HG03060 (cell line): ENCODE data around the gene DNAJB6.
"Not testable (repeated sequence)": the region's sequence is repeated elsewhere in the genome, so short reads cannot be mapped to it uniquely, and the experiment has no call there.

Experiments used
- ATAC-seq: cut with Tn5 transposase; IDR thresholded peaks from one replicate; pipeline ENCODE4 v1.9.1; 2021; ENCODE audit warnings: low read depth, moderate number of reproducible peaks; ENCODE audit not compliant: unreplicated experiment

DNAJB6 gene

DNA sequence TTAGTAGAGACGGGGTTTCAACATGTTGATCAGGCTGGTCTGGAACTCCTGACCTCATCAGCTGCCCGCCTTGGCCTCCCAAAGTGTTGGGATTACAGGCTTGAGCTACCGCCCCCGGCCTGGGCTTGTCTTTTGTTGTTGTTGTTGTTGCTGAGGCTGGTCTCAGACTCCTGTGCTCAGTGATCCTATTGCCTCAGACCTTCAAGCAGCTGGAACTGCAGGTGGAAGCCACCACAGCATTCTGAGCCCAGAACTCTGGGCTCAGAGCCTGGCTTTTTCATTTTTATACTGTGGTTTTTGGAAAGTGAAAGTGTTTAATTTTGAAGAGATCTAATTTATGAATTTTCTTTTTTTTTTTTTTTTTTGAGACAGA, 16.2 kb upstream of the DNAJB6 start:
- no peak for ATAC-seq

DNA sequence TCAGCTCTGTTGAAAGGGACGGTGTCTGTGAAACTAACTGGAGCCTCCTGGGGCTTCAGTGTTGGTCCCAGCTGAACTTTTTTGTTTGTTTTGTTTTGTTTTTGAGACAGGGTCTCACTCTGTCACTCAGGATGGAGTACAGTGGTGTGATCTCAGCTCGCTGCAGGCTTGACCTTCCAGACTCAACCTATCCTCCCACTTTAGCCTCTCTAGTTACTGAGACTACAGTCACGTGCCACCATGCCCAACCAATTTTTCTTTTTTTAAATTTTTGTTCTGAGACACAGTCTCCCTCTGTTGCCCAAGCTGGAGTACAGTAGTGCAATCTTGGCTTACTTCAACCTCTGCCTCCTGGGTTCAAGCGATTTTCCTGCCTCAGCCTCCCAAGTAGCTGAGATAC, 13.4 kb upstream of the DNAJB6 start:
- no peak for ATAC-seq

- no peak for ATAC-seq
Measured at GRCh38 chr7:157329447-157329846, 7.4 kb upstream of the DNAJB6 start.

DNA sequence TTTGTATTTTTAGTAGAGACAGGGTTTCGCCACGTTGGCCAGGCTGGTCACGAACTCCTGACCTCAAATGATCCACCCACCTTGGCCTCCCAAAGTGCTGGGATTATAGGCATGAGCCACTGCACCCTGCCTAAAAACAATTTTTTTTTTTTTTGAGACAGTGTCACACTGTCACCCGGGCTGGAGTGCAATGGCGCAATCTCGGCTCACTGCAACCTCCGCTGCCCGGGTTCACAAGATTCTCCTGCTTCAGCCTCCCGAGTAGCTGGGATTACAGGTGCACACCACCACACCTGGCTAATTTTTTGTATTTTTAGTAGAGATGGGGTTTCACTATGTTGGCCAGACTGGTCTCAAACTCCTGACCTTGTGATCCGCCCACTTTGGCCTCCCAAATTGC, 6.2 kb upstream of the DNAJB6 start:
- not testable (repeated sequence) for ATAC-seq

GRCh38 chr7:157331049-157331448, 5.8 kb upstream of the DNAJB6 start:
- ATAC-seq, result not testable (repeated sequence)

- no peak for ATAC-seq
Measured at GRCh38 chr7:157335236-157335635, 1.6 kb upstream of the DNAJB6 start.

DNA sequence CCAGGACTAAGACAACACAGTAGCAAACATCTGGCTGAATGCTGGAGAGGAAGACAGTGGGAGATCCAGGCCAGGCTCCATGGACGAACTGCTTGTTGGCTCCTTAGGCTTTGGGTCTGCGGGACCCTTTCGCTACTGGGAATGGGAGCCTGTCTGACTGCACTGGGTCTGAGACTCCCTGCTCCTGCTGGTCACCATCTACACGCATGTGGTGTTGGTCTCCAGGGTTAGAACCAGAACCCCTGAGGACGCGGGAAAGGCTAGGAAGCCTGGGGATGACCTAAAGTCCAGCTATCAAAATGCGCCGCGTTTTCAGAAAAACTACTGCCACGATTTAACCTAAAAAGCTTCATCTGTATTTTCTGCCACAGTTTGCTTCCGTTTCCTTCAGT, 817 bp upstream of the DNAJB6 start:
- no peak for ATAC-seq

DNA sequence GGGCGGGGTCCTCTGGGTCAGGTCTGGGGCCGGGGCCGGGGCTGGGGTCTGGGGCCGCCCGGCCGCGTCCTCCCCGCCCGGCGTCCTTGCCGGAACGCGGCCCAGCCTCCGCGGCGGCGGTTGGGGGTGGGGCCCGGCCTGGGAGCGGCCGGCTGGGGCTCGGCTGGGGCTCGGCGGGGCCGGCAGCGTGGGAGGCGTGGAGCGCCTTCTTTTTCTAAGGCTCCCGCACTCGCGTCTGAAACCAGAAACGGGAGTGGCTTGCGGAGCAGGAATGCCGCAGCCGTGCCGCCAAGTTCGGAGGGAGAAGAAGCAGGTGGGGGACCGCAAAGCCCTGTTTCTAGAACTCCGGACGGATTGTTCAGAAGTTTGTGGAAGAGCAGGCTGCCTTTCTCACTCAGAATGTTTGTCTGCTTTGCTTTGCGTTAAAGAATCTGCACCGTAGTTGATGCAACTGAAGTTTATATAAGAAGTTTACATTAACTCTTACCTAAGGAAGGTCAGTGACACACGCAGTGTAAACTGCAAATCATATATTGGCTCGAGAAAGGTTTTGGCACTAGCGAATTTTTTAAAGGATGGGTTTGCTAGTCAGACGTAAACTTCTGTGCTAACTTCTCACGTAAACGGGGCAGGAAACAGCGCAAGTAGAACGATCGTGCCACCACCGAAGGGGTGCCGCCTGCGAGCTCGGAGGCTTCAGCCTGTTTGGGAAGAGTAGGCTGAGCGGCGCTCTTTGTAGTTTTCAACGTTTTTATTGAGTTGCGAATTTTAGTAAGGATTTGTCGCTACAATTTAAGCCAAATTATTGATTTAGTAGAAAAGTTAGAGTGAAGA, 729 bp downstream of the DNAJB6 start:
- ATAC-seq, result no peak

DNA sequence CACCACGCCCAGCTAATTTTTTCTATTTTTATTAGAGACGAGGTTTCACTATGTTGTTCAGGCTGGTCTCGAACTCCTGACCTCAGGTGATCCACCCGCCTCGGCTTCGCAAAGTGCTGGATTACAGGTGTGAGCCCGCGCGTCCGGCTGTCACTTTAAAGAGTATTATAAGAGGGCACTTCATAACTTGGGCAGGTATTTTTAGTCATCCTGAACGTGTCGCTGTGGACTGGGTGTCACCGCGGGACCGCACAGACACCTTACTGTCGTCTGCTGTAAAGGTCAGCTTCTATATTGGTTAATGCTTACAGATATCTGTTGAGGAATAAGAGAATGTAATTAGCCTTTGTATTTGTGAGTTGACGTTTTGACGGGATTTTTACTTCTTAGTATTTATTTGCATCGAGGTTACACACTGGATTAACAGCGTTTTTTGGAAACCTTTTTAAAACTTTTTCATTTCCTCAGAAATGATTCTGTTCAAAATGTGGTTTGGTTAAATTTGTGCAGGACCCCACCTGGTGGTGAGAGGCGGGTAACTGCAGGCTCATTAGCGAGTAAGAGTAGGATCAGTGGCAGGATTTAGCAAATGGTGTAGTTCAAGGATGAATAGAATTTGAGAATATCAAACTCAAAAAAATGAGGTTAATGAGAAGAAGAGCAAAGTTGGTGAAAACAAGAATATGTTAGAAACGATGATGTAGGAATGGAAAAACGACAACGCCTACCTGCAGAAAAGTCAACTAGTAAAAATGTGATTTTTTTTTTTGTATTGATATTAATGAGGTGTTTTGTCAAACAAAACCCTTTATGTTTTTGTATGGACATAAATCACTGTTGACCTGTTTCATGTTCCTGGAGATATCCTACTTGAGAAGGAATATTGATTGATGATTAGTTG, 3.2 kb downstream of the DNAJB6 start:
- ATAC-seq, result no peak

DNA sequence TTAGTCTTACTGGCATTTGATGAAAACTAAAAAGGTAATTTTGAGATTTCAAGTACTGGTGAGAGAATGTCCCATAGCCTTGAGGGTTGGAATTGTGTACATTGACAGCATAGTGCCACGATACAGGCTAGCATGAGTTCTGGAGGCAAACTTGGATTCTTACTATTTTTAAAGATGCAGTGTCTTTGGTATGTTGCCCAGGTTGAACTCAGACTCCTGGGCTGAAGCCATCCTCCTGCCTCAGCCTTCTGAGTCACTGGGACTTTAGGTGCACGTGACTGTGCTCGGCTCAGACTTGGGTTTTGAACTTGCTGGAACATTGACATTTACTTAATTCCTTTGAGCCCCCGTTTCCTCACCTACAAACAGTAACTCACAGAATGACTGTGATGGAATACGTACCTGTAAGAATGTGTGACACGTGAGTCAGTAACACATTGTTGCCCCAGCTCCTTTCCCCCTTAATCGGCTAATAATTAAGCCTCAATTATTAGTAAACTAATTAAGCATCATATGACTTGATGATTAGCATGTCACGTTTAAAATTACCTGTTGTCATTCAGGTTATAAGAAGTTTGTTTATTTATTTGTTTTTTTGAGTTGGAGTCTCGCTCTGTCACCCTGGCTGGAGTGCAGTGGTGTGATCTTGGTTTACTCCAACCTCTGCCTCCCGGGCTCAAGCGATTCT, 10.6 kb downstream of the DNAJB6 start:
- no peak for ATAC-seq

- ATAC-seq, result no peak
Measured at GRCh38 chr7:157348548-157348947, 11.7 kb downstream of the DNAJB6 start.

GRCh38 chr7:157352516-157352915, 15.7 kb downstream of the DNAJB6 start:
- ATAC-seq, result no peak

GRCh38 chr7:157355784-157356511, 19.1 kb downstream of the DNAJB6 start:
- ATAC-seq, result no peak

- peak; percentile 90 for ATAC-seq
Measured at GRCh38 chr7:157357129-157358040, 20.6 kb downstream of the DNAJB6 start.

DNA sequence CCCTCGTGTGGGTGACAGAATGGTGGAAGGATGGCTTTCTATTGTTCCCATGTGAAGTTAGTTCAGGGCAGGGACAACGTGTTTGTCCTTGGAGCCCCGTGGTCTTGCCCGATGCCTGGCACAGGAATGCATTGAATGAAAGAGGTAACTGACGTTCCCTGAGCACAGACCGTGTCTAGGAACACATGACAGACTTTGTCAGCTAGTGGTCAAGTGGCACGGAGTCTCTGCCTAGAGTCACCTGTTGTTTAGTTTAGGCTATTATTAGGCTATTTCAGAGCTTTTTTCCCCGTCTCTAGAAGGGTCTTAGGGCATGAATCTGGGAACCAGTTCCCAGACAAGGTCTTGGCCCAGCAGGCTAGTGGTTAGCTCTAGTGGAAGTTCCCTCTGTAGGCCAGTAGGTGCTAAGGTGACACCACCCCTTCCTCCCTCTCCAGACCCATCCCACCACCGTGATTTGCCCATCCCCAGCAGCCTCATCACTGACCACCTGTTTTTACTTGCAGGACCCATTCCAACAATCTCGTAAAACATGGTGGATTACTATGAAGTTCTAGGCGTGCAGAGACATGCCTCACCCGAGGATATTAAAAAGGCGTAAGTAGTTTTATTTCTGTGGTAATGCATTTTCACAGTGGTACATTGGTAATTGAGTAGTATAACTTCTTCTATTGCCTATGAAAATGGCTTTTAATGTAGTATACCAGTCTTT, 21.4 kb downstream of the DNAJB6 start:
- no peak for ATAC-seq

DNA sequence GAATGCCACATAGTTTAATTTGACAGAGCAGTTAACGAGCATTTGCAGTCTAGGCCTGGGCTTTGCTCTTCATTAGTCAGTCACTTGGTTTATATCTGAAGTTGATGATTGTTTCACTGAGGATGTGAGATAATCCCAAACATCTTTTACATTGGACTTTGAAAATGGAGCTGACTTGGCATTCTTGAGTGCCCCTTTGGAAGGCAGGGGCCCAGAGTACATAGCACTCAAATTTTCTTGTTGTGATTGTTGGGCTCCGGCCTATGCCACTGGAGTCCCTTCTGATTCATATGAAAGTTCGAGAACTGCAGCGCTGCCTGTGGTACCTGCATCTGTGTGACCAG, 21.9 kb downstream of the DNAJB6 start:
- no peak for ATAC-seq

- ATAC-seq, result no peak
Measured at GRCh38 chr7:157359581-157359980, 22.8 kb downstream of the DNAJB6 start.

DNA sequence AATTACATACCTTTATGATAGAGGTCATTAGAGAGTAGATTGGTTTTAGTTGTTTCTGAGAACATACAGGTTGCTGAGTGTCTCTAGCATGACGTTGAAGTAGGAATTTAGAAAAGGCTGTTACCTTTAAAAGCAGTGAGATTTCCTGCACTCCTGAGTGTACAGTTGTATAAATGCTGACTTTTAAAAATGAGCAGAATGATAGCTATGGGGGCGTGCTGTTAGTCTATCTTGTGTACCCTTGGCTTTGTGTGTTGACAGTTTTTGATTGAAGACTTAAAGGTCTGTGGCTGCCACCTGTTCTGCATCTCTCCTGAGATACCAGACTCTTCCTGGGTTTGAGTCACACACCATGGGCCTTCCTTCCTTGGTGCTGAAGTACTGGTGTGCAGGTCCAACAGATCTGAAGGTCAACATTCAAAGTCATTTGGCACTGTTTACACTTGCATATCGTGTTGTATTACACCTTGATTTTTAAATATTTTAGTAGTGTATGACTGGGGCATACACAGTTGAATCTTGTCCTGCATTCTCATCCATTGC, 23.8 kb downstream of the DNAJB6 start:
- ATAC-seq, result no peak

GRCh38 chr7:157361537-157361936, 24.7 kb downstream of the DNAJB6 start:
- ATAC-seq, result no peak
